A204.1 (cell line): Measurements from ENCODE around the gene PRKACG.
A peak's percentile ranks its signal among the peaks of the same experiment; 100 is the strongest.
"Not testable (repeated sequence)": the region's sequence is repeated elsewhere in the genome, so short reads cannot be mapped to it uniquely, and the experiment has no call there.

Experiments
- FAIRE-seq: peaks from 2 replicates; lab custom pipeline; 2012; peaks lifted over from hg19 to GRCh38; lab: Jason Lieb, UNC

PRKACG gene

GRCh38 chr9:69023650-69024049, 9.7 kb upstream of the PRKACG start:
- no peak for FAIRE-seq

GRCh38 chr9:69020301-69021145, 6.6 kb upstream of the PRKACG start:
- no peak for FAIRE-seq

DNA sequence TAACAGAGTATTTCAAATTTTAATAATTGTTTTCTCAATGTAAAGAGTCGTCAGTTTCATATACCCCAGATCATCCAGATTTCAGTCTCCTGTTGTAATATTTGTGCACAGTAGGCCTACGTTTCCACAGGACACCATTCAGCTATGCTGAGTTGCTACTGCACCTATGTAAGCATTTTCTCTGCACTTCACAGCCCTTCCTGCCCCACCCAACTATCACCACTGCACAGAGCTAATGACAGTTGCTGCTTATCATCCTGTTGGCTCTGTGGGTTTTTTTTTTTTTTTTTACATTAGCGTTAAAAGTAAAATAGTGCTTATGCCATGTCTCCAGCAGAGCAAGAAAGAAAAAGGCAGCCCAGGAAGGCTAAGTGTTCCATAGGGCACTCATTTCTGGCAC, 5.9 kb upstream of the PRKACG start:
- no peak for FAIRE-seq

DNA sequence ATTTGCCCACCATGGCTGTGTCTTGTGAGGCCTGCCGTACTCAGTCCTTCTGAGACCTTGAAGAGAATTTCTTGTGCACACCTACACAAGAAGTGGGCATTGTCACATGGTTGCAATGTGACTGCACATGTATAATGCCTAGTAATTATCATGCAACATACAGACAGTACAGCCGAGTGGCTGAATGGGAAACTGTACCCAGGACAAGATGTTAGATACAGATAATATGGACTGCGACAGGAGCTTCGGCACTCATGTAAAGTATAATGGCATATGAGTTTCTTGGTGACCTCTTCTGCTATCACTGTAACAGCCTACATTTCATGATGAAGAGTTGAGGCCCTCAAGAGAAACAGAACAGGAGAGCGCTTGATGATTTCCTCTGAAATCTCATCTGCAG, 4.8 kb upstream of the PRKACG start:
- FAIRE-seq = no peak

DNA sequence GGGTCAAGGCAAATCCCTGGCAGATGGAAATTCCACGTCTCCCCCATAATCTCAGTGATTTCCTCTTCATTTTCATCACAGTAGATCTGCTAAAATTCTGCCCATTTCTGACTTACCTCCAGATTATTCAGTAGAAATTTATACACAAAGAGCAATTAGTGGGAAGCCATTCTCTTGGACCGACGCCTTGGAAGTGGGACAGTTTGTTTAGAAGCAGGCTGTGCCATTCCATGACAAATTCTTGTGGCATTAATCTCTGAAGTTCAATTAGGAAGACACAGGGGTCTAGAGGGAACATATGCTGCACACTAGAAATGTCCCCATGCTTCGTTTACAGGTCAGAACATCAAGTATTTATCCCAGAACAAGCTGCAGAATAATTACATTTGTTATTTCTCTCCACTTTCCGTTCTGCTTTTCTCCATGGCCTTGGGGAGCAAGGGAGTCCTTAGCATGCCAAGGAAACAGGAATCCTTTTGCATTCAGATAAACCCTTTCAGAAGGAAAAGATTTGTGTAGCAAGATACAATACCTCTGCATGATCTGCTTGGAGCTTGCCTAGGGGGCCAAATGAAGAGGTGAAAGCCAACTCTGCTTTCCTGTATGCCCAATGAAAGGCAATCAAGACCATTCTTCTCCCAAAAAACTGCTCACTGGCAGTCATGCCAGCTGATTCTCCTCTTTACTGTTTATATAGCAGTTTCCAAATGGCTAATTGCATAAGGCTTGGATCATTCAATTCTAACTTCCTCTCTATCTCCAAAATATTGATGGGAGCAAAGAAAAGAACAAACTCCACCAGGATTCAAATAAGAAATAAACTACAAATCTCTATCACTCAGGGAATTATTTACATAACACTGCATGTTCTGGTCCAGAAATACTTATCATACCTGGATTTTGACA, 2.5 kb upstream of the PRKACG start:
- FAIRE-seq = no peak

- no peak for FAIRE-seq
Measured at GRCh38 chr9:69013382-69013727, 558 bp downstream of the PRKACG start.

GRCh38 chr9:69012696-69013381, 1.1 kb downstream of the PRKACG start:
- FAIRE-seq = no peak

DNA sequence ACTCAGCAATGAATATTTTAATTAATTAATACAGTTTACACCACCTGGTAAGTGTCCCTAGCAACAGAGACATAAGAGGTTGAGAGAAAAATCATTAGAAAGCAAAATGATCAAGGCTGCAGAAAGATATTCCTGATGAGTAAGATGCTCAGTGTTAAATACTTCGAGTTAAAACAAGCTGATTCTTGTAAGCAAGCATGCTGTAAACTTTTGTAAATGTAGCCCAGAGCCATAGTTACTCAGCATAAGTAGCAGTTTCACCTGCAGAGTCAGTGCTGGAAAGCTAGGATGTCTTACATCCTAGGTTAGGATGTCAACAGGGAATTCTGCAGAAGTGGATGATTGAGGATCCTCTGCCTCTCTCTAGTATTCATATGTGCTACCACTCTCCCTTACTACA, 4.2 kb downstream of the PRKACG start:
- no peak for FAIRE-seq

- FAIRE-seq = no peak
Measured at GRCh38 chr9:69004836-69005235, 9.1 kb downstream of the PRKACG start.

DNA sequence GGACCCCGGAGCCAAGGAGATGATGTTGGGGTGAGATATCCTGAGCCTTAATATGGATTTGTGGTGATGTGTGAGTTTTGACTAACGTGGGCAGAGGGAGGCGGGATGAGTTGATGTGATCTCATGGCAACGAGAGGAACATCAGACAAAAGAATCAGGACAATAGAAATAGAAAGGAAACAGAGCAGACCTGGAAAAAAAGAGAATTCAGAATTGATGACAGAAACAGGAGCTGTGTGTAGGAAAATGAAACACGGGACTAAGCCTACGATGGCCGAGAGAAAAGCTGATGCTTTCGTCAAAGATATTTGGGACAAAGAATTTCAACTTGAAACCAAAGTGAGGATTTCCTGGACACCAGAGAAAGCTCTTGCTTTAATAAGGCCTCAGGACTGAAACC, 10.9 kb downstream of the PRKACG start:
- no peak for FAIRE-seq

DNA sequence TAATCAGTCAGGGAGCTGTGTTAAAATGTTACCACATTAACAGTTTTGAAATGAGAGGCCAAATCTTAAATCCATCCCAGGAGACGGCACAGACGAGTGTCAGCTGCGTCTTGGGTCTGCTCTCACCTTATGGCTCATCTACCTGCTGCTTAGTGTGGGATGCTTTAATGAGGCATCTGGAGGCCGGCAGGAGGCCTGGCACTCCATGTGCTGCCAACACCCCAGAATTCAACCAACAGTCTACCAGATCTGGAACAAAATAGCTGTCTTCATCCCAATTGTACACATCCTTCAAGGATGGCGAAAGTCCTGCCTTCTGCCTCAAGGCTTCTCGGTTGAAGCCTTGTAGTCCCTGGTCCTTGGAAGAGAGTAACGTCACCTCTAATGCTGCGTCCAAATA, 12.0 kb downstream of the PRKACG start:
- no peak for FAIRE-seq

DNA sequence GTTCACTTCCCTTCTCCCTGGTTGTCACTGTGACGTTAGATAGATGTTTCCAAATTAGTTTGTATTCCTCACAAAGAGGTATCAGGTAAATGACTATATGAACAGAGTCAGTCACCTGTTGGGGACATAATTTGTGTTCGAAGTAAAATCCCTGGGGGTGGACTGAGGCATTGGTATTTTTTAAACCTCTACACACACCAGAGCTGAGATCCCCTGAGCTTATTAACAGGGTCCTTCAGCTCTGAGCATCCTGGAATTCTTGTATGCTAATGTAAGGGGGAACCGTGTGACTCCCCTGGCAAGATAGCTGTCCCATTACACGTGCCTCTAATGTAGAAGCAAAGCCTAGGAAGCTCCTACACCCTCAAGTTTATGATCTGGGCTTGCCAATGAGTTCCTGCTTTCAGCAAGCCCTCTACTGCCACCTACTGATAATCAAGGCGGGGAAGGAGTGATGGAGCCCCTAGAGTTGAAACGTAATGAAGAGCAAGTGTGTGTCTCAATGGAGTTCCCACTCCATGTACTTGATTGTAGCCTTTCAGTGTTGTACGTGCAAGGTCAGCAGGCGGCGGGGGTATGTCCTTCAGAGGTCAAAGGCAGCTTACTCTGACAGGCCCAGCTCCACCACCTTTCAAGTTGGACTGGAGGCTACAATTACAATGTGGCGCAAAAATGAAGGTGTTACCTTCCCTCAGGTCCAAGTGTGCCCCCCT, 14.4 kb downstream of the PRKACG start:
- peak; percentile 78 for FAIRE-seq

GRCh38 chr9:68998812-68999211, 15.1 kb downstream of the PRKACG start:
- no peak for FAIRE-seq

- FAIRE-seq = no peak
Measured at GRCh38 chr9:68998385-68998784, 15.5 kb downstream of the PRKACG start.

GRCh38 chr9:68997666-68998065, 16.2 kb downstream of the PRKACG start:
- no peak for FAIRE-seq

- no peak for FAIRE-seq
Measured at GRCh38 chr9:68996462-68996861, 17.5 kb downstream of the PRKACG start.

DNA sequence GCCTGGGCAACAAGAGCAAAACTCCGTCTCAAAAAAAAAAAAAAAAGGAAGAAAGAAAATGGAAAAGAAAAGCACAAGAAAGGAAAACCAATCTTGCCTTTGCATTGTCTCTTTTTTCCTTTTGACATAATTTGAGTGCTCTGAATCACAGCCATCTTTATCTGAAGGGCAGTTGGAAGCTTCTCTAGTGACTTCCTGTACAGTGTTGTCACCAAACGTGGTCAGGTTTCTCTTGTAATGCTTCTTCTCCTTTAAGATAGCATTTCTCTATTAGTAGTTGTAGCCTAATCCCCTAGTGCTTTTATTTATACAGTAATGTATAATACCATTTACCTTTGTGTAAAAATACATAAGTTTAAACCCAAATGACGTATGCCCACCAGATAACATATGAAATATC, 18.1 kb downstream of the PRKACG start:
- no peak for FAIRE-seq

DNA sequence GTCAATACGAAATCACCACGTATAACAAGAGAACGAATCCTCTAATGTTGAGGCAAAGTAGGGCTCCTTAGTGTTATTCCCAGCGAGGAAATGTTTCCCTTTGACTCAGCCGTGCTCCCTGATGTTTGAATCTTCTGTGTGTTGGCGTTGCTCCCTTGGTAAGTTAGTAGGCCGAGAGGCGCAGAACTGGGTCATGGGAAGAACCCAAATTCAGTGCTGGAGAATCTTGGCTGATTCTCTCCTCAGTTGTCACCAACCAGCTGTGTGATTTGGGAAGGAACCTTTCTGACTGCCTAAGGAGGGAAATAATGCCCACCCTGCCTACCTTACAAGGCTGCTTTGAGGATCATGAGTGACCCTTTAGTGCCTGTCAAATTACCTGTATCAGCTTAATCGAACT, 22.5 kb downstream of the PRKACG start:
- FAIRE-seq = no peak

DNA sequence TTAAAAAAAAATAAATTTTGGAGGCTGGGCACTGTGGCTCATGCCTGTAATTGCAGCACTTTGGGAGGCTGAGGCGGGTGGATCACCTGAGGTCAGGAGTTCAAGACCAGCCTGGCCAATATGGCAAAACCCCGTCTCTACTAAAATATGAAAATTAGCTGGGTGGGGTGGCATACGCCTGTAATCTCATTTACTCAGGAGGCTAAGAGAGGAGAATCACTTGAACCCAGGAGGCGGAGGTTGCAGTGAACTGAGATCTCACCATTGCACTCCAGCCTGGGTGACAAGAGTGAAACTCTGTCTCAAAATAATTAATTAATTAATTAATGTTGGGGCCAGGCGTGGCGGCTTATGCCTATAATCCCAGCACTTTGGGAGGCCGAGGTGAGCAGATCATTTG, 27.0 kb downstream of the PRKACG start:
- not testable (repeated sequence) for FAIRE-seq

- FAIRE-seq = no peak
Measured at GRCh38 chr9:68983522-68984424, 30.1 kb downstream of the PRKACG start.

- no peak for FAIRE-seq
Measured at GRCh38 chr9:68983008-68983411, 30.9 kb downstream of the PRKACG start.
